GM21528 (cell line): Measurements from ENCODE around the gene FANCM.

ENCODE experiments used
- ATAC-seq: cut with Tn5 transposase; IDR thresholded peaks from one replicate; pipeline ENCODE4 v1.9.1; 2021; ENCODE audit warnings: mild to moderate bottlenecking, moderate library complexity; ENCODE audit not compliant: unreplicated experiment, low FRiP score

The FANCM gene

GRCh38 chr14:45135659-45136395 lies at the start of gene FANCM:
TSS of gene FANCM (plus strand) at chr14:45135930. CDS start at chr14:45136032, 102 bp downstream.
- peak; percentile 47 for ATAC-seq

- ATAC-seq, result peak; percentile 77
These were observed 45.9 kb upstream of the FANCM start for GRCh38 chr14:45089813-45090212.

GRCh38 chr14:45091710-45092109 lies 44.0 kb upstream of the FANCM start:
- ATAC-seq, result no peak

- no peak for ATAC-seq
These were observed 41.5 kb upstream of the FANCM start for GRCh38 chr14:45094275-45094674.

- no peak for ATAC-seq
These were observed 40.6 kb upstream of the FANCM start for GRCh38 chr14:45095143-45095542.

- no peak for ATAC-seq
These were observed 39.5 kb upstream of the FANCM start for GRCh38 chr14:45096218-45096617.

- ATAC-seq, result no peak
These were observed 31.9 kb upstream of the FANCM start for GRCh38 chr14:45103806-45104205.

- no peak for ATAC-seq
These were observed 31.2 kb upstream of the FANCM start for GRCh38 chr14:45104561-45104960.

- no peak for ATAC-seq
These were observed 22.6 kb upstream of the FANCM start for GRCh38 chr14:45112896-45113781.

- ATAC-seq, result no peak
These were observed 21.4 kb upstream of the FANCM start for GRCh38 chr14:45114327-45114726.

GRCh38 chr14:45118594-45118993 lies 17.1 kb upstream of the FANCM start:
- no peak for ATAC-seq

GRCh38 chr14:45120096-45120495 lies 15.6 kb upstream of the FANCM start:
- ATAC-seq, result no peak

- no peak for ATAC-seq
These were observed 12.5 kb upstream of the FANCM start for GRCh38 chr14:45123271-45123670.

GRCh38 chr14:45125754-45126153 lies 10.0 kb upstream of the FANCM start:
- ATAC-seq, result no peak

GRCh38 chr14:45128963-45129629 lies 6.6 kb upstream of the FANCM start:
- ATAC-seq, result no peak

GRCh38 chr14:45133683-45134050 lies 2.1 kb upstream of the FANCM start:
- no peak for ATAC-seq

GRCh38 chr14:45134051-45134958 lies 1.4 kb upstream of the FANCM start, which contains the start of gene FKBP3:
TSS of gene FKBP3 (minus strand) at chr14:45134481. CDS start at chr14:45134456, 25 bp downstream.
- peak; percentile 93 for ATAC-seq

GRCh38 chr14:45135156-45135555 lies 574 bp upstream of the FANCM start:
- ATAC-seq, result no peak

GRCh38 chr14:45136399-45136798 lies 669 bp downstream of the FANCM start:
- ATAC-seq, result no peak

GRCh38 chr14:45140661-45141187 lies 5.0 kb downstream of the FANCM start:
- ATAC-seq, result no peak
